Fibroblast of skin of abdomen (primary cell): ENCODE data around the gene DMD.
A peak's percentile ranks its signal among the peaks of the same experiment; 100 is the strongest.
"Not testable (repeated sequence)": the region's sequence is repeated elsewhere in the genome, so short reads cannot be mapped to it uniquely, and the experiment has no call there.

Experiments used
- DNase-seq: peaks from one replicate; pipeline ENCODE4 v3.0.0-alpha.2; 2013

Gene DMD

DNA sequence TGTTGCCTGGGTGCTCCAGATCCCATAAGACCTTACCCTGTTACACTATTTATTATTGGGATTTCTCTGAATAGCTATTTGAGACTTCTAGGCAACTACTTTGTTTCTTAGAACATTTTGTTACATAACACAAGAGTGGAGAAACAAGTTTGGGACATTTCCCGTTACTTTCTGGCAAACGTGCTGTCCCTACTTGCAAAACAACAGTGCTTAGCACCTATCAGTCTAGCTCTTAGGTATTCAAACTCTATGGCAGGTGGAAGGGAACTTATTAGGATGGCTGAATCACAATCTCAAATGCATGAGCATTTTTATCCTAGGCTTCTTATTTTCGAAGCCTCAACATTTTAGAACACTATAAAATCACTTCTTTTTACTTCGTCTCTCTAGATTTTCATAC is 613.6 kb downstream of the DMD start:
- DNase-seq = no peak

DNA sequence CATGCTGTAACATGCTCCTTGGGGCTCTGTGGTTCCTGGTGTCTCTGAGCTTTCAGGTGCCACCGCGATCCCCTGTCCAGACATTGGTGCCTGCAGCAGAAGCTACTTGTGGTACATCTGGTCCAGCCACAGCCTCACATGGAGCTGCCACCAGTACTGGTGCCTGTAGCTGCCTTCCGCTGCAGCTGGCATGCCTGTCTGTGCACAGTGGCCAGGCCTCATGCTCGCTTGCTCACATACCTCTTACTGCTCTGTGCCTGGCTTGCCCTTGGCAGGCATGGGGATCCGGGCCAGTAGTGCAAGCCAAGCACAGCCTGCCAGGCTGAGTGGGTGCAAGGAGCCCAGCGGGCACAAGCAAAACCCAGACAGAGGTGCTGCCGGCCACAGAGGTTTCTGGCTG is 618.6 kb downstream of the DMD start:
- no peak for DNase-seq

DNA sequence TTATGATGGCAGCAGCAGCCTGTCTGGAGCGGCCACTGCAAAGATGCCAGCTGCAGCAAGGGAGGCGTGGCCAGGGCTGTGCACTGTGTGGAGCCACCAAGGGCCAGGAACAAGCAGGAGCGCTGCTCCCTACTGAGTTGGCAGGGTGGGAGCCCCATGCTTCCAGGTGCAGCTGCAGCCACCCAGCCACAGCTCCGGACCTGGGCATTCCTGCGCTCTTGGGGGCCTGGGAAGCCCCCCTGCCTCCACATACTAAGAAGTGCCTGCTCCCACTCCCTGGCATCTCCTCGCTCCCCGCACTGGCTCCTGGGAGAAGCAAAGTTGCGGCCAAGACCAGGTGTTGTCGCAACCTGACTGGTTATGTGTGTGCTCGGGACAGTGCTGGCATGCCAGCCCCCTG is 619.8 kb downstream of the DMD start:
- DNase-seq = no peak

DNA sequence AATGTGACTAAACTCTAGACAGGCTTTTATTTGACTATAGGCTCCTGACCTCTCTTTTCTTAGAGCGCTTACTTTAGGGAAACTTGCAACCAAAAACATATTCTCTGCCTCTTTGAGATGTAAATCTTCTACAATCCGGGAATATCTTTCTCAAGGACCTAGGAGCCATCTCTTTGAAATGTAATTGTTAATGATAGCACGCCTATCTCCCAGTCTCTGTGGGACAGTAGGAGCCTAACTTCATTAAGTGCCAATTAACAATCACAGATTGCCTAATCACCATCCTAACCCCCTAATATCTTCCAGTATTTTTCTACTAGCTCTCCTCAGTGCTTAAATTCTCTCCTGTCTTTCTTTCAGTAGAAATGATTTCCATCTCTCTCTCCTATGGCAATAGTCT is 628.6 kb downstream of the DMD start:
- no peak for DNase-seq

DNA sequence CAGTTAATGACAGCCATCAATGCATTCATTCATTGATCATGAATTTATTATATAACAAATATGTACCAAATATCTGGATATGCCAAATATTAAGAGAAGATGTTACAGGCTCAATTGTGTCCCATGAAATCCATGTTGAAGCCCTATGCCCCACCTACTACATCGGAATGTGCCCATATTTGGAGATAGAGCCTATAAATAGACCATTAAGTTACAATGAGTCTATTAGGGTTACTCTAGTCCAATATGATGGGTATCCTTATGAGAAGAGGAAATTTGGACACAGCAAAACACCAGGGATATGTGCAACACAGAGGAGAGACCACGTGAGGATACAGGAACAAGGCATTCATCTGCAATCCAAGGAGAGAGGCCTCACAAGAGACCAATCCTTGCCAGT is 634.5 kb downstream of the DMD start:
- no peak for DNase-seq

DNA sequence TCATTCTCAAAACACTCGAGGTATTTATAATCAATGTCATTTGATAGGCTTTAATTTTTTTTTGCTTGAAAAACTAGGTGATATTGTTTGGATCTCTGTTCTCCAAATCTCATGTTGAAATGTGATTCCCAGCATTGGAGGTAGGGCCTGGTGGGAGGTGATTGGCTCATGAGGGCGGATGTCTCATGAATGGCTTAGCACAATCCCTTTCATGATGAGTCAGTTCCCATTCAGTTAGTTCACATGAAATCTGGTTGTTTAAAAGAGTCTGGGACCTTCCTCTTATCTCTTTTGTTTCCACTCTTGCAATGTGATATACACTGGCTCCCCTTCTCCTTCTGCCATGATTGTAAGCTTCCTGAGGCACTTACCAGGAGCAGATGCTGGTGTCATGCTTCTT is 638.7 kb downstream of the DMD start:
- DNase-seq = no peak

DNA sequence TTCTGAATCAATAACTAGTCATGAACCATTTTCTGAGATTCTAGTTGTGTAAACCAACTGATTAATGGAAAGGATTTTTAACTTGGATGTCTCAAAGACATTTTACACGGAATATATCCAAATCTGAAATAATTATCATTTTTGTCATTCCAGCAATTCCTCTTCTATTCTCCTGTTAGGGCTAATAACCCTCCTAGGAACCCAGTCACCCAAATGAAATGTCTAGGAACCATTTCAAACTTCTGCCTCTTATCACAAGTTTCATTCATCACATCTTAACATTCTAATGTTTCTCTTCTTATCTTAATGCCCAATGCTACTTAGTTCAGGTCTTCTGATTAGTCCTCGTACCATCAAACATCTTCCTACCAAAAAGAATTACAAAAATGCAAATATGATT is 639.8 kb downstream of the DMD start:
- DNase-seq = peak; percentile 2

DNA sequence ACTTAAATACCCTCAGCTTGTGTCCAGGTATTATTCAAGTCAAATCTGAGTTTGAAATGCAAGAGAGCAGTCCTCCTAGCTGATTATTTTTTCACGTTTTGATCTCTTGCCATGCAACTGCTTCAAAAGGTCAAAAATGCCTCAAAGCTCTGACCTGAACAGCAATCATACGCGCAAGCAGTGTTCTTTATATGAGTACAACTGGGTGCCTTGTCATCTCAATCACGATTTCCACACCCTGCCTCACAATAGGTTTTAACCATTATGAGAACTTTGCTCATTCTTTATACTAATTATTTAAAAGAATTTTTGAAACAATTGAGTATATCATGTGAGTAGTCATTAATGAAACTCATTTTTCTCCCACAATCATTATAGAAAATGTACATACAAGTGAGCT is 649.1 kb downstream of the DMD start:
- no peak for DNase-seq

DNA sequence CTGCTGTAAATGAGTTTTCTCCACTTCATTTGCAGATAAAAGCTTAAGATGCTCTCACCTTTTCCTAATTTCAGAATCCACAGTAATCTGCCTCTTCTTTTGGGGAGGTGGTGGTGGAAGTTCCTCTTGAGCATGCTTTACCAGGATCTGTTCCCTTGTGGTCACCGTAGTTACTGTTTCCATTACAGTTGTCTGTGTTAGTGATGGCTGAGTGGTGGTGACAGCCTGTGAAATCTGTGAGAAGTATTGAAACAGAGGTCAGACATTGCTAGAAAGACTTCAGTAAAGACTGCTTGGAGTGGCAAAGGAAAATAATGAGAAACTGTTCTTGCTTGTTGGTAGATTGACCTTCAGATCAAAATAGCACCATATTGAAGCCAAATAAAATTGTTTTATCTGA is 666.2 kb downstream of the DMD start:
- DNase-seq = no peak

DNA sequence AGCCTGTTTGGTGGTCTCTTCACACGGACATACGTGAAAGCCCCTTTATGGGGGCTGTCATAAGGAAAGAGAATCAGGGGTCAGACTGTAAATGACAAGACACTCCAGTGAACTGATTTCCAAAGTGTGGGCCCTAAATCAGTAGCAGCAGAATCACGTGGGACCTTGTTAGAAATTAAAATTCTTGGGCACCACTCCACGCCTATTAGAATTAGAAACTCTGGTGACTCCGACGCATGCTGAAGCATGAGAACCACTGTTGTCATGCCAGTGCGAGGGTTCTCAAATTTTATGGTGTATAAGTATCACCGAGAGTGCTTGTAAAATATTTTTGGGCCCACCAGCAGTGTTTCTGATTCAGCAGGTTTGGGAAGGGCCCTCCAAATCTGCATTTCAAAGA is 672.8 kb downstream of the DMD start:
- DNase-seq = no peak

DNA sequence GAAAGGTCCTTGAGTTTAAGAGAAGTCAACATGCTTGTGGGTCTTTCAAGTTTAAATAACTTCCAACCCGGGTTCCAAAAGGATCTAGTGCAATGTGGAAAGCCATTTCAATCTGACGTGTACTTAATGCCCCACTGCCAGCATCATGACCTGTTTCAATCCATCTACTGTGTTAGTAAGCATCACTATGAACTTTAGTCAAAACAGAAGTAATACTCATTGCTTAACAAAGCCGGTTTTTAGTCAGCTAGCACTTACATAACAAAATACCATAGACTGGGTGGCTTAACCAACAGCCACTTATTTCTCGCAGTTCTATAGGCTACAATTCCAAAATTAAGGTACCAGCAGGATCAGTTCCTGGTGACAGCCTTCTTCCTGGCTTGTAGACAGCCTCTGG is 677.5 kb downstream of the DMD start:
- DNase-seq = no peak

DNA sequence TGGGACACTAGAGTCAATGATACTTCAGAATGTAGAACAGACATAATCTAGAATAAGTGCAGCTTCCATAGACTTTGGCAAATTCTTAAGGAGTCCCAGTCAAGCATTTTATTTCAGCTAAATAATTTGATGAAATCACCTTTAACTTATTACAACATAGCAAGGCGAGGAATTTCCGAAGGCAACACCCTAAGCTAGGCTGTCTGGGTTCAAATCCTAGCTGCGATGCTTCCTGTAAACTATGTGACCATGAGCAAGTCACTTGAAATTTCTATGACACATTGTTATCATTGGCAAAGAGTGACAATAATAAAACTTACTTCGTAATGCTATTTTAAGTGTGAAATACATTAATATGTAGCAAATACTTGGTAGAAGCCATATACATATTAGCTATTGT is 679.1 kb downstream of the DMD start:
- DNase-seq = no peak

DNA sequence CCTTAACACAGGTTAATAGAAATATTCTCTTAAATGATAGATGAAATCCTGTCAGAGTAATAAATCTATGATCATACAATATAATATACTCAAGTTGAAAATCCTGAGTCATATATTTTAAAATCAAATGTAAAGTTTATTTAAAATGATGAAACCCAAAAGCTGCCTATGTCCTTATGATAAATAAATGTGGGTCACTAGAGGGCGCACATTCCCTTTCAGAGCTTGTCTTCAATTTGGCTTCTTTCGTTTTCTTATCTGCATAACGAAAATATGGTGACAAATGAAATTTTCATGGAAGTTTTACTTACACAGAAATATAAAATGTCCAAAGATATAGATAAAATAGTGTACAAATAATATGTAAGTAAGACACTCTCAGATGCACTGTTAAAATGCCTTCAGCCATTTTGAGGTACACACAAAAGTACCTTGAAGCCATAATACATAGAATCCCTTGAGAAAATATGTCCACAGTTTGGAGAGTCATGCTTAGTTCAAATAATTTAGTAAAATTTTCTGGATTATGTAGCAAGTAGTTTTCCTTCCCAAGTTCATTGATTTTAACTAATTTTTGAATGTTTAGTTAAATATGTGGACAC is 680.4 kb downstream of the DMD start:
- peak; percentile 17 for DNase-seq

DNA sequence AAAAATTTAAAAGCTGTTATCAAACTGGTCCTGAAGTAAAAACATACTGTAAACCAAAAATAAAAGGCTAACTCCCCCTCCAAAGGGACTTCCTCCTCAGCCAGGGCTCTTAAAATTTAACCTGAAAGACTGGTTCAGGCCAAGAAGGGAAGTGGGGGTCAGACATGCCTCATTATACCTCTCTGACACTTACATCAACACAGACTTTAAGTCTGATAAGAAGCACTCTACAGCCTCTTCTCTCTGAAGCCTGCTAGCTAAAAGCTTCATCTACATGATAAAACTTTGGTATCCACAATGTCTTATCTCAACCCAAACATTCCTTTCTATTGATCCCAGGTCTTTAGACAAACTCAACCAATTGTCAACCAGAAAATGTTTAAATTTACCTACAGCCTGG is 682.9 kb downstream of the DMD start:
- not testable (repeated sequence) for DNase-seq

DNA sequence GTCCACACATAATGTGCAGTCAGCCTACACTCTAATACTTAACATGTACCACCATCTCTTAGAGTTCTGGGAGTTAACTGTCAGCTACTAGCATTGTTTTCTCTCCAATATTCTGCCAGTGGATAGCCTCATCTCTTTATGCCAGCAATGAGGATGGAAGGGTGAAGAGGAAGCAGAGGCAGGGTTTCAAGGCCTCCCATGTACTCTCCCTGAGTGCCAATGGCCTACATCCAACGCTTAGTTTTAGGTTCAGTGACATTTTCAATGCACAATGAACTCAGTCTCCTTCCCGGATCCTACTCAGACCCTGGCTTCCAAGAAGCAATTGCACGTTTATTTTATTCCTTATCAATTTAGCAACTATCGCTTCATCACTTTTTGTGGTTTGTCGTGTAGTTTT is 686.1 kb downstream of the DMD start:
- no peak for DNase-seq

DNA sequence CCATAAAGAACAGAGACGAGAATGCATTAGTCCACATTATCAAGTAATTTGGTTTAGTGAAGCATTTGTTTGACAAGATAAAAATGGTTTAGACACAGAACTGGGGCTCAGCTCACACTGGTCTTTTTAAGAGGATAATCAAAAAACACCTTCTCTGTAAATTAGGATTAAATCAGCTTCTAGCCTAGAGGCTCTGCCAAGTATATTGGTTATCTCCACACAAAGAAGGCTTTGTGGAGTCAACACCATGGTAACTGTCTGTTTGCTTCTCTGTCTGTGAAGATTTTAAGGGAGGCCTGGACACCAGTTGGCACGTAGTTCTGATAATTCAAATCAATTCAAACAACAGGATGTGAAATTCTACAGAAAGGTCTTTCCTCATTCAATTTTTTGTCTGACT is 687.0 kb downstream of the DMD start:
- DNase-seq = no peak

DNA sequence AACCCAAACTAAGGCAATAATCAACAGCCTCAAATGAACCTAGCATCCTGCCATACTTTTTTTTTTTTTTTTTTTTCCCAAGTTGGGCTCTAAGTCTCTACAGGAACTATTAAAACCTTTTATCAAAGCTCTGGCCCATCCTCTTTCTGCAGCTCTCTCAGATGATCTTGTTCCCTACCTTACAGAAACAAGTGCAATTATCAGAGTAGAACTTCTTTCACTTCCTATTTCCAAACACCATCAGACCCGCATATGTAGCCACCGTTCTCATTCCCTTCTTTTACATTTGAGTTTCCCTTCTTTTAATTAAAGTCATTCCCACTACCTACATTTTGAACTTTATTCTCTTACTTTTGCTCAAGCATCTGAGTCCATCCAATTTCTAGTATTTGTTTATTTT is 690.6 kb downstream of the DMD start:
- DNase-seq = no peak

DNA sequence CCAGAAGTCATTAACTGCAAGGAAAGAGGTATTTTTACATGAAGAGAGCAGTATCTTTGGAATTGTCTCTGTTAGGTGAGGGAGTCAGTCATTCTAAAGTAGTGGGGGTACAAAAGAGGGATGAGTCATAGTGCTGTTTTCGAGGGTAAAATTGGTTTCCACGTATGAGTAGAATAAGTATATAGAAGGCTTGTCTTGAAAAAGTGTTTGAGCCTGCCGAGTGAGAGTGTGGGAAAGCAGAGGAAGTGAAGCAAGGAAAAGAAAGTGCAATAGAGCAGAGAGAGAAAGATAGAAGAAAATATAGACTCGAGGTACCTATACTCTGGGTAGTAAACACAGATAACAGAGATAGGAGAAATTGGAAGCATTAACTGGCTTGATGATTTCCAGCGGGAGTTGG is 696.4 kb downstream of the DMD start:
- DNase-seq = no peak

DNA sequence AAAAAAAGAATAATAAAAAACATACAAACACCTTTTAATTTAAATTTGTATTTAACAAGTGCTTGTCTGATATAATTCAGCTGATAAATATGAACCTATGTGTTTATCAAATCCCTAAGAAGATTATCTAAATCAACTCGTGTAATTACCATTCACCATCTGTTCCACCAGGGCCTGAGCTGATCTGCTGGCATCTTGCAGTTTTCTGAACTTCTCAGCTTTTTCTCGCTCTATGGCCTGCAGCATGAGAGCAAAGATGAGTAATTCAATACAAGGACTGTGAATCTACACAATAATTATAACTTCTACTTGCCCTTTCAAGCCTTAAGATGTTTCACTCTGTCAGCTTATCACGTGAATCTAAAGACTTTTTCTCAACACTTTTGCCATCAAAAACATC is 709.7 kb downstream of the DMD start:
- no peak for DNase-seq

DNA sequence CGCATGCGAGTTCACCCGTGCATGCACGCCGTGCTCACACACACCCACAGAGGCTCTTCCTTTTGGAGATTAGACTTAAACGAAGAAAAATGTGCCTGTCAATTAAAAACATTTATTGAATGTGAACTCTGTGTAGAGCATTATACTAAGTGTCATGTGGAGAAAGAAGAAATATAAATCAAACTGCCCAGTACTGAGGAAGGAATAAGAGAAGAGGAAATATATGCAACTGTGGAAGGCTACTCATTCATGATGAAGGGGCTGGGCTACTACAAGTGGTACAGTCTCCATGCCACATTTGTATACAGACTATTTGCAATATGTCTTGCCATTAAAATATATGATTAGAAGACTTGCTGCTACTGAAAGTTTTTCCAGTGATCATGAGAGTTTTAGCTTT is 714.7 kb downstream of the DMD start:
- no peak for DNase-seq

DNA sequence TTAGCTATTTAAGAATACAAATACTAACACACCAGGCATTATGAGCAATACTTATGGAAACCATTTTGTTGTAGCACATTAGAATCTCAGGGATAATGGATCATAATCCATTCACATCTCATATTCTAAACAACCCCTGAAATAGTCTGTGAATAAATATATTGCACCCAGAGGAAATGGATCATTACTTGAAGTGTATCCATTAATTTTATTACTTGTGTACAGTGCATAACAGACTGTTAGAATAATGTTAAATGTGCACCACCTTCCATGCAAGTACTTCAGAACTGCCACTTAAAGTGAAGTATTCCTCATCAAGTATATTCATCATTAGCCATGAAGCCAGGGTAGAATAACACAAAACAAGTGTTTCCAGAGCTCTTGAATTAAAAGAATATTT is 715.5 kb downstream of the DMD start:
- no peak for DNase-seq

DNA sequence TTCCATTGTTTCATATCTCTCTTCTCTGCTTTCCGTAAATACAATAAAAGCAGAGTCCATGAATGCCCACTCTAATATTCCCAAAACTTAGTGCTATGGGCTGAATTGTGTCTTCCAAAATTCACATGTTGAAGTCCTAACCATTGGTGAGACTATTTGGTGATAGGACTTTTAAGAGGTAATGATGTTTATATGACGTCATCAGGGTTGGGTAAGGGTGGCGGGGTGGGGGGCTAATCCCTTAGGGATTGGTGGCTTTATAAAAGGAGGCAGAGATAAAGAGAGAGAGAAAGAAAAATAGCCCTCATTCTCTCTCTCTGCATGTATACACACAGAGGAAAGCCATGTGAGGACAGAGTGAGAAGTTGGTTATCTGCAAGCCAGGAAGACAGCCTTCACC is 722.2 kb downstream of the DMD start:
- DNase-seq = no peak

DNA sequence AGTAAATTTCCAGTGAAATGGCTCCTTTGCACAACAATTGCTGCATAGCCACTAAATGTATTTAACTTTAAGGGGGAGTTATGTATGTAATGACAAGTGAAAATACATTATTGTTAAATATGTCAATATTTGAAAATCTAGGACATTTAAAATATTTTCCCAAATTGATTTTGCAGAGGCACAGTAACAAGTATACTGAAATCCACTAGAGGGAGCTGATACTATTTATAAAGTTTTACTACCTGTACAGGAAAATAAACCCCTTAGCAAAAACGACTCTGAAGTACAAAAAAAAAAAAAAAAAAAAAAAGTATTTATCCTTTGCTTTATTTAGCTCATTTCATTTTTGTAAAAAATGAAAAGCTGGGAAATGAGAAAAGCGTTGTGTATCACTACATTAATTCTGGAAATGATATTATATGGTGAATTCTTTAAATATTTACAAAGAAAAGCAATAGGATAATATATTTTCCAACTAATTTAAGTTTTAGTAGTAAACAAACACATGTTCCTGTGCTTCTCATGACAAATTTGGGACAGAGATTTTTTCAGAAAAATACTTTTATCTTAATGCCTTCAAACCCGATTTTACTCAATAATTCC is 727.7 kb downstream of the DMD start:
- no peak for DNase-seq

DNA sequence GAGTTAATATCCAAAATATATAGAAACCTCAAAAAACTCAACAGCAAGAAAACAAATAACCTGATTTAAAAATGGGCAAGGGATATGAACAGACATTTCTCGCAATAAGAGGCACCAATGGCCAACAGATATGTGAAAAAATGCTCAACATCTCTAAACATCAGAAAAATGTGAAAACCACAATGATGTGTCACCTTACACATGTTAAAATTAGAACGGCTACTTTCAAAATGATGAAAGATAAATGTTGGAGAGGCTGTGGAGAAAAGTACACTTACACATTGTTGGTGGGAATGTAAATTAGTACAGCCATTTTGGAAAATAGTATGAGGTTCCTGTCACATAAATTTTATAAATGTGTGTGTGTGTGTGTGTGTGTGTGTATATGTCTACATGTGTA is 731.3 kb downstream of the DMD start:
- DNase-seq = no peak

DNA sequence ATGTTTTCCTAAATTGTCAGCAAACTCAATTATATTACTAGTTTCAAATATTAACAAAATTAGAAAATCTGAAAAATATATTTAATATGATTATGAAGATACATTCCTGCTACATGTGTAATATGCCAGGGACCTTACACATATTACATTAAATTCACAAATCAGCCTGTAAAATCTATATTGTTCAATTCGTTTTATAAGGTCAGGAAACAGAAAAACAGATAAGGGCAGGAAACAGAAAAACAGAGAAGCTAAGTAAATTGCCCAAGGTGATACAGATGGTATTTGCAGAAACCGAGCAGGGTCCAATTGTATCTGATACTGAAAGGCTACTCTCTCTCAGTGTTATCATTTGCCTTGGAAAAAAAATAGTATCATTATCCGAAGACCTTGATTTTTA is 739.0 kb downstream of the DMD start:
- no peak for DNase-seq
